Fibroblast of skin of left quadriceps (primary cell): ENCODE measurements around the gene EHBP1.
A peak's percentile ranks its signal among the peaks of the same experiment; 100 is the strongest.

Experiments used
- DNase-seq, 2 experiments: peaks; one replicate each; pipeline ENCODE4 v3.0.0-alpha.2; 2013; ENCODE audit warnings: low read depth in 2 of 2

The EHBP1 gene

DNA sequence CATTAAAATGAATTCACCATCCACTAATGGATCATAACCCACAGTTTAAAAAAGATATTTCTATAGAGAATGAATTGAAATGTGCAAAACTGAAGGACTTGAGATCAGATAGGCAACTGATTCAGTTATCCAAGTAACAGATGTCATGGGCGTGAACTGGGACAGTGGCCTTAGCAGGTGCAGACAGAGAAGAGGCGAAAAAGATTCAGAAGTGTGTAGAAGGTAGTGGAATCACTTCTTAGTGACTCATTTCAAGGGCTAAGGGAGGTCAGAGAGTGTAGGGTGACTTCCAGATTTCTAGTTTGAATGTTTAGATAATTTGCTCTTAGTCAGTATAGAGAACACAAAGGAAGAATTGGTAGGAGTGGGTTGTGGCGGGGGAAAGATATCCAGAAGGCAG lies 79.7 kb downstream of the EHBP1 start:
- DNase-seq, result no peak

DNA sequence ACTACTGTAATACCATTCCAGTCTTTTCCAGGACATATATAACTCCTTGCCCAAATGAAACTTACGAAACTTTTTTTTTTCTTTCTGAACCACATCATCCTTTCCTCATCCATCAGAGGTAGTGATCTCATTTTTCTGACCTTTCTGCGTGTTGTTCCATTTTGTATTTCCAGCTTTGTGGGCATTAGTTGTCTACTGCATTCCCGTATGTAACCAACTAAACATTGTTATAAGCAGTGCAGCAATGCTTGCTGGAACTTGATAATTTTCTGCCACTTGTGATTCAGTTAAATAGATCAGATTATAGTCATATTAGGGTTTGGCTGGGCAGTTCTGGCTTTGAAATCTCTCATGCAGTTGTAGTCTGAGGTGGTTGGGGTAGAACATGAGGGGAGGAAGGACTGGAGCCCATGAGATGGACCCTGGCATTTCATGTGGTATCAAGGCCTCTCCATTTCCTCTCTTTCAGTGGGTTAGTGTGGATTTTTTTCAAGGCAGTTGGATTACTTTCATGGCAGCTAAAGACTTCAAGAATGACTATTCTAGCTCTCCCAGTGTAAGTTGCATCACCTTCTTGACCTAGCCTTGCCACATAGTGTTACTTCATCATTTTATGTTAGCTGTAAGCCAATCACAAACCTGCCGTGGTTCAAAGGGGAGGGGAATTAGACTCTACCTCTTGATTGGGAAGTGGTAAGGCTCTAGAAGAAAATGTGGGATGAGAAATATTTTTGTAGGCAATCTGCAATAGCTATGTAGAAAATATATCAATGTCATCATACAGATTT lies 80.5 kb downstream of the EHBP1 start:
- no peak for DNase-seq

DNA sequence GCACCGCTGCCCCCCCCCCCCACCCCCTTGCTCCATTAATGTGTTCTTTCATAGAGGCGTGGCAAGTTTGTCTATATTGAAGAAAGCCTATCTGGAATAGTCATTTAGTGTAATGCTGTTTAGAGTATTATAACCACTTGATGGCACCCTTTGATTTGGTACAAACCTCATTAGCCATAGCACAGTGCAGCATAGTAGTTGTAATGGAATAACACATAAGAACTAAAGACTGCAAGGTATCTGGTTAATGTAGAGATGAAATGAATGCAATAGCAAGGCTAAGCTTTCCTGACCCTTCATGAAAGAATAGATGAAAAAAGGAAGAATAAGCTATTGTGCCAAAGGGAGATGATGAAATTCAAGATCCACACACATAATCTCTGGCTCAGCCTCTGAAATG lies 81.9 kb downstream of the EHBP1 start:
- DNase-seq, result no peak

DNA sequence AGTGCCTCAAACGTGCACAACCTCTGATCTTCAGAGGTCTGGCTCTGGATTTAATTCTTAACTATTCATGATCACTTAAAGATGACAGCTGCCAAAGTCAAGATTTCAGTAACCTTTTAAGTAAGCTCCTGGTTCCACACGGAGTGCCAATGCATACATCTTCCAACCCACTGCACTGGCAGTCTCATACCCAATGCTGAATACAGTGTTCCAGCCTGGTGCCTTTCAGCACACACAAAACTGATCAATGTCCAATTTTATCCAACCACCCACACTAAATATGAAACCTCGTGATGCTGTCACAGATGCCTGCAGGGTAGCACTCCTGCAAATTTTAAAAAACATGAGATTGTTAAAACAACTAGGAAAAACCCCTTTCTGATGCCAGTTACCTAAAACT lies 84.0 kb downstream of the EHBP1 start:
- DNase-seq, result no peak

DNA sequence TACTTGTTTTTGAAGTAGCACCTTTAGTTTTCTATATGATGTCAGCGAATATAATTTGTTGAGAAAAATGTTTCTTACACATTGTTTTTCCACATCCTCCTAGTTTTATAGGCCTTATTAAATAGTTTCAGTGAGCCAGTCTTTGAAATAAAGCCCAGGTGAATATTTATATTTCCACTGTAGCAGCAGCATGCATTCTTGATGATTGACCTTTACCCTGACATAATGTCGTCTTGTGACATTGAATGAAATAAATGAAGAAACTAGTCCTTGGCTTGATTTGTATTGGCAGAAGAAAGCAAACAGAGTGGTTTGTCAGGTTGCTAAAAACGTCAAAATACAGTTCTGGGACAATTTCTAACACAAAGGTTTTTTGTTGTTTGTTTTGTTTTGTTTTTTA lies 84.4 kb downstream of the EHBP1 start:
- no peak for DNase-seq

DNA sequence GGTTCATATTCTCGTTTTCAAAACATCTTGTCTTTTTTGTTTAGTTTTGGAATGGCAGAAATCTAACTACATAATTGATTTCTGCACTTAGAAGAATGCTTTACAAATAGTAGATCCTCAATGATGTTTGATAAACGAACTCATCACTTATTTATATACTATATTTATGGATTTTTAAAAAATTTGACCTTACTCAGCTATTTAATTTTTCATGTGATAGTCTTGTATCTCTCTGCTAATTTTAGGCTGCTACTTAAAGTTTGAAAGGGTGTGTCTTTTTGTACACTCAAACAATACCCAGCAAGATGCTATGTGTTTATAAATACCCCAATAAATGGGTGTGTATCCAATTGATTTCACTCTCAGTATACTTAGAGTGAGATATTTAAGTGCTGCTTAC lies 86.9 kb downstream of the EHBP1 start:
- no peak for DNase-seq

DNA sequence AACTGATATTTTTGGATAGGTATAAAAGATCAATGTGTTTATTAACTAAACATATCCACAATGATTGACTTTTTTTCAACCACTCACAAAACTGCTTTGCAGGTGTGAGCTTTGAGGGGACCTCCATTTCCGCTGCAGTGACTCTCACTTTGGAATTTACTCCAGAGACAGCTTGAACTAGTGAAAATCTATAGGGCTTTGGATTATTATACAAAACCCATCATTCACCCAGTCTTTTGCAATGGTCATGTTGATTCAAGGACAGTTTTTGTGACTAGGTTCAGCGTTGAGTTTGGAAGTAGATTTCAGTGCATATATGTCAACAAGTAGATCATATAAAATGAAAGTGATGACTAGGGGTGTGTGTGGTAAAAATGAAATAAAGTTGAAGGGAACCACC lies 87.7 kb downstream of the EHBP1 start:
- DNase-seq, result no peak

DNA sequence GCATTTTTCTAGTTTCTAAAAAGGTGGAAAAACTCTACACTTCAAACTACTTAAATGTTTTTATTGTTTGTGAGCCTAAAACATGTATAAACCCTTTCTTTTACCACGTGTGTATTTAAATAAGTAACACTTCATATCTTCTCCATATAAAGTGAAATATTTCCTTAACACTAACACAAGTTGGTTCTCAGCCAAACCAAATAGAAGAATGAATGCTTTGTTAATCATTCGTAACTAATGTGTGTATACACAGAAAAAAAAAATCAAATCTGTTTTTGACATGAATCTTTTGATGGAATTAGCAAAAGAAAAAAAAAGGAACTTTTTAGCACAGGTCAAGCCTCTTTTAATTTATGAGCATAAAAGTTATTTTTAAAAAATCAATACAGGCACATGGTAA lies 89.3 kb downstream of the EHBP1 start:
- peak; percentile 40 to 46 for DNase-seq

DNA sequence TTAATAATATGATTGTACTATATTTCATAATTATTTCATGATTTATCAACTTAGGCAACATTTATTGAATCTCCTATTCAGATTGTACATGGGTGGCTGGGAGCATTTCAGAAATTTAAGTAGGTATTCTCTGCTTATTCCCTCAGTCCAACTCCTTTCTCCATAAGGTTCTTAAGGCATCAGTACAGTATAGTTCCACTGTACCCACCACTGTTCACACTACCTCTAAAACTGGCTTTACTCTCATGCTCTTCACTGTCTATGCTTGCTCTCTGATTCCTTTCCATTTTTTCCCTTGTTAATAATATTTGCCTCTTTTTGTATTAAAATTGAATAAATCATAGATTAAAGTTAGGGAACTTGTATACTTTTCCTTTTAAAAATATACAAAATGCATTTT lies 89.8 kb downstream of the EHBP1 start:
- no peak for DNase-seq

DNA sequence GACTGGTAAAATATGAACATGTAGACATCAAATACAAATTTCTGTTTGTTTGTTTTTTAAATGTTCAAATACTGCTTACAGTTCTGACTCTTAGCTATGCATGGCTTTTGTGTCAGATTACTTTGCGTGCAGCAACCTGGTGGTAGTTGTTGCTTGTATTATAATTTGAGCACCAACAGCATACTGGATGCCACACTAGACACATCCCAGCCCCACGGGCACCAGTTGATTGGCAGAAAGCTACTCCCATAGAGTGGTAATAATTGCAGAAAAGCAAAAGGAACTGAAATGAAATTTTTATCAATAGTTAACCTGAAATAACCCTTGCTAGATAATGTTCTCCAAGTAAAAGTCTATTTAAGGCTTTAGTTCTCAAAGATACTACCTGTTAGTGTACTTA lies 91.6 kb downstream of the EHBP1 start:
- no peak for DNase-seq

DNA sequence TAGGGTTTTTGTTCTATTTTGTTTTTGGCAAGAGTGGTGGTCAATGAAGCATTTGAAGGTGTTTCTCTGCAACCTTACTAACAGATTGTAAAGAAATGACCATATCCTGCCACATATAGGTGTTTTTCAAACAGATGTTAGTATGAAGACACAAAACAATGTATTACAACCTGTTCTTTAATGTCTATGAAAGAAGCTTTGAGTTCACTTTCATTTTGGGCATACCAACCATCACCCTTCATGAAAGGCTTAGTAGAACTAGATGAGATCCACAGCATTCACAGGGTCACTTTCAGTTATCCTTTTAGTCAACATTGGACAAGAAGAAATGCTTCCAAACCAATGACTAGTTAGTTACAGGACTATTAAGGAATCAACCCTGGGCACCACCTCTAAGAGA lies 95.1 kb downstream of the EHBP1 start:
- no peak for DNase-seq

DNA sequence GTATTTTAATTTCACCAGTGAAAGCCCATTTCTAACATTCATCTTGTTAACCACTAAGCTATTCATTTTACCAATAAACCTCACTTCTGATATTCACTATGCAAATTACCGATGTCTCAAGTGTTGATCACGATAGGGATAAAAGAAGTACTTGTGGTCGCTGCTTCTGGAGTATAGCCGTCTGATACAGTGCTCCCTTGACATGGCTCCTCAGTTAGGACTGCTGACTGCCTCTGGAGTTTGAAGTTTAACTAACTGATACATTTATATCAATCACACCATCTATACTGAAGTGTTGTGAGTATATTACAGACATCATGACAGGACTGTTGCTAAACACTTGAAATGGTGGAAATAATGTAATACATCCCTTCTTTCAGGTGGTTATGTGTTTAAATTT lies 95.6 kb downstream of the EHBP1 start:
- DNase-seq, result no peak

DNA sequence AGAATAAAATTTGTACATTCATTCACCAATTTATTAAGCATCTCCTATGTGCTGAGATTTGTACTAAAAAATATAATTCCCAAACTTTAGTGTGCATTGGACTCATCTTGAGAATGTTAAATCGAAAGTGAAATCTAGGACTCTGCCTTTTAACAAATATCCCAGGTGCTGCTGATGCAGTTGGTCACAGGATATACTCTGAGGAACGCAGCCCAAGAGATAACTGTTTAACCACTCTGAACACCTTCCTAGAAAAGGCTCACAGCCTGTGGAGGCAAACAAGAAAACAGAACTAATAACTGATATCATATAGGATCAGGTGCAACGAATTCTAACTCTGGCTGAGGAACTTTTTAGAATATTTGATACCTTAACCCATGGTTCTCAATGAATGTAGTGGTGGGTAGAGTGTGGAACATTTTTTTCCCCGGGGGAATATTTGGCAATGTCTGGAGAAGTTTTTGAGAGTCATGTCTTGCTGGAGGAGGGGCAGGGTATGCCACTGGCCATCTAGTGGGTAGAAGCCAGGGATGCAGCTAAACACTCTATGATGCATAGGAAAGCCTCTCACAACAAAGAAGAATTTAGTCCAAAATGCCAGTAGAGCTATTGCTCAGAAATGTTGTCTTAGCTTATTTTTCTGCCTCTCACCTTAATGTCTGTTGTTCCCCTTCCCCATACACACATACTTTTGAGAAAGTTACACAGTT lies 96.5 kb downstream of the EHBP1 start:
- no peak for DNase-seq

DNA sequence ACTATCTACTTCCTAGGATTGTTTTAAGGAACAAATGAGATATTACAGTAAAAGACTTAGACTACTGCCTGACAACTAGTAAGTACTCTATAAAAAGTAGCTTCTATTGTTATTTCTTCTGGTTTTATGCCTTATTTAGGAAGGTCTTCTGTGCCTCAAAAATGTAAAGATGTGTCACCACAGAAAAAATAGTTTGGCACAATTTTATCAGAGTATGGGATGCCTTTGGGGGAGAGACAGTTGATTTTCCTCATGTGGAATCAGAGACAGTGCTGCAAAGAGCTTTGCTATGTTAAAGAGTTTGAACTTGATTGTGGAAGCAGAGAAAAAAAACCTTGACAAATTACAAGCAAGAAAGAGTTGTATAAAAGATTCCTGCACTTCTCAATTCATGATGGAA lies 98.4 kb downstream of the EHBP1 start:
- DNase-seq, result no peak

DNA sequence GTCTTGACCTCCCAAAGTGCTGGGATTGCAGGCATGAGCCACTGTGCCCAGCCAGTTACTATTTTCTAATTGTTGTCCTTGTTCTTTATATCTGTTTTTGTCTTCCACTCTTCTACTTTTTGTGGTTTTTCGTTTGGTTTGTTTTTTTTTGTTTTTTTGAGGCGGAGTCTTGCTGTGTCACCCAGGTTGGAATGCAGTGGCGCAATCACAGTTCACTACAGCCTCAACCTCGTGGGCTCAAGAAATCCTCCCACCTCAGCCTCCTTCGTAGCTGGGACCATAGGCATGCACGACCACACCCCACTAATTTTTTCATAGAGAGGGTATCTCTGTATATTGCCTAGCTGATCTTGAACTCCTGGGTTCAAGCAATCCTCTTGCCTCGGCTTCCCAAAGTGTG lies 100.7 kb downstream of the EHBP1 start:
- no peak for DNase-seq

DNA sequence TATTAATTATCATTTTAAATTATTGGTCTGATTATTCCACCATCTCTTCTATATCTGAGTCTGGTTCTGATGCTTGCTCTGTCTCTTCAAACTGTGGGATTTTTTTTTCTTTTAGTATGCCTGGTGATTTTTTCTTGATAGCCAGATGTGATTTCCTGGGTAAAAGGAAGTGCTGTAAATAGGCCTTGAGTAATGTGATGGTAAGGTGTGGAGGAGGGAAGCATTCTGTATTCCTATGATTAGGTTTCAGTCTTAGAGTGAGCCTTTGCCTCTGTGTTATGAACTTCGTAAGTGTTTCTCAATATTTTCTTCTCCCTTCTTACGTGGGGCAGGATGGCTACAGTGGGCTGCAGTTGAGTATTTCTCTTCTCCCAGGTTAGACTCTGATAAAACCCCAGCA lies 103.0 kb downstream of the EHBP1 start:
- no peak for DNase-seq

DNA sequence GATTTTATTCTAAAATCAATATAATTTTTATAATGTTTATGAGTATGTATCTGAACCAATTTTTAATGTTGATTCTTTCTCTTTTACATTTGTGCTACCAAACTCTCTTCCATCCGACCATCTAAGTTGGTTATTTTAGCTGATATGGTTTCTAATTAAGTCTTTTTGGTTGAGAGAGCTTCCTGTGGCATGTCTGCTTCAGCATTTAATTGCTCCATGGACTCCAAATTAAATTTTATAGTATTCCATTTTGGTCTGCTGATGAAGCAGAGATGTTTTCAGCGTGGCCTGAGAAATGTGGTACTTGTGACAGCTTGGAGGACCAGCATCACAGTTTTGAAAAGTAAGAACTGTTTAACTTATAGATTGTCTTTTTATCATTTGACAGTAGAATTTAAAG lies 105.6 kb downstream of the EHBP1 start:
- DNase-seq, result no peak

DNA sequence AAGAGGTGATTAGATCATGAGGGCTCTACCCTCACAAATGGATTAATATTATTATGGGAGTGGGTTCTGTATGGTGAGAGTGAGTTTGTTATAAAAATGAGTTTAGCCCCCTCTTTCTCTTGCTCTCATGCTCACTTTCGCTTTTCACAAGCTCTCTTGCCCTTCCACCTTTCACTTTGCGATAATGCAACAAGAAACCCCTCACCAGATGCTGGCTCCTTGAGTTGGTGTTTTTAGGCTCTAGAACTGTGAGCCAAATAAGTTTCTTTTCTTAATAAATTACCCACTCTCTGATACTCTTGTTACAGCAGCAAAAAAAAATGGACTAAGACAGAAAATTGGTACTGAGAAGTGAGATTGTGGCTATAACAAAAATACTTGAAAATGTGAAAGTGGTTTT lies 106.5 kb downstream of the EHBP1 start:
- no peak for DNase-seq

DNA sequence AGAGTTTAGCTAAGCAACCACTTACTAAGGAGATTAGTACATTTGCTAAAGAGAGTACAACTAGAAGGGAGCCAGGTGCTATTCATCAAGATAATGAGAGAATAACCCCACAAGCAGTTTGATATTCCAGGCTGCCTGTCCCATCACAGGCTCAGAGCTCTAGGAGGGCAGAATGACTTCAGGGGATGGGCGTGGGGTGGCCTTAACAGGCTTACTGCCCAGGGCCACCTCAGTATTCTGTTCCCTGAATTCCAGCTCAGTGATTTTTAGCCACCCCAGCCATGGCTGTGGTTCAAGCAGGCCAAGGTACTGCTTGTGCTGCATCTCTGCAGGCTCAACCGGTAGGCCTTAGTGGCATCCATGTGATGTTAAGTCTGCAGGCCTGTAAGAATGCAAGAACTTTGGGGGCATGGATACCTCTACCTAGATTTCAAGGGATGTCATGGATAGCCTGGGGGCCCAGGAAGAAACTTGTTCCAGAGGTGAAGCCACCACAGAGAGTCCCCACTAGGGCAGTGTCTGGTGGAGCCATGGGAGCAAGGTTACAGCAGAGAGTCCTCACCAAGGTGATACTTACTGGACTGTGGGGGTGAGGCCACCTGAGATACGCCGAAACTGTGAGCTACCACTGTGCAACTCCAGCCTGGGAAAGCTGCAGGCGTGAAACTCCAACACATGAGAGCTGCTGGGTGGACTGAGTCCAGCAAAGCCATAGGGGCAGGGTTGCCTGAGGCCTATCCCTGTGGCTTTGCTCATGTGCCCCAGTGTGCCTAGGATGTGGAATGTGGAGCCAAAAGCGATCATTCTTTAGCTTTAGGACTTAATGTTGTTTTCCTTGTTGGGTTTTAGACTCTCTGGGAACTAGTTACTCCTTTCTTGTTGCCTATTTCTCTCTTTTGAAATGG lies 107.7 kb downstream of the EHBP1 start:
- DNase-seq, result no peak

DNA sequence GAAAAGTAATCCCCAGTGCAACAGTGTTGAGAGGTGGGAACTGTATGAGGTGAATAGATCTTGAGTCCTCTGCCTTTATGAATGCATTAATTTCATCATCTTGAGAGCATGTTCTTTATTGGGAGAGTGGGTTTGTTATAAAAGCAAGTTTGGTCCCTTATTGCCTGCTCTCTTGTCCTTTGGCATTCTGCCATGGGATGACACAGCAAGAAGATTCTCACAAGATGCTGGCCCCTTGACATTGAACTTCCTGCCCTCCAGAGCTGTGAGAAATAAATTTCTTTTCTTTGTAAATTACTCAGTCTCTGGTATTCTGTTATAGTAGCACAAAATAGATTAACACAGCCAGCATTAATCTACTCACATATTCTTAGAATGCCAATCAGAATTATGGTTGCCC lies 108.6 kb downstream of the EHBP1 start:
- DNase-seq, result peak; percentile 59 to 60

DNA sequence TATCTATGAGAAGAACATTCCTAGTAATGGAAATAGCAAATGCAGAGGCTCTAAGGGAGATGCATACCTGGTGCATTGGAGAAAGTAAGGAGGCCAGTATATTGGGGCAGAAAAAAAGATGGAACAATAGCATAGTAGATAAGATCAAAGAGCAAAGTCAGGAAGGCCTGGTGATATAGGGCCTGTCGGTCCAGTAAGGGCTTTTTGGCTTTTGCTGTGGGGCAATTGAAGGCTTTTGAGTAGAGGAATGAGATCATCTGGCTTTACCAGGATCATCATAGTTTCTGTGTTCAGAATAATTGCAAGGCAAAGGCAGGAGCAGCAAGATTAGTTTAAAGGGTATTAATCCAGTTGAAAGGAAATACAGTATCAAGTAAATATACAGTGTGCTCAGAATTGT lies 111.8 kb downstream of the EHBP1 start:
- DNase-seq, result no peak

DNA sequence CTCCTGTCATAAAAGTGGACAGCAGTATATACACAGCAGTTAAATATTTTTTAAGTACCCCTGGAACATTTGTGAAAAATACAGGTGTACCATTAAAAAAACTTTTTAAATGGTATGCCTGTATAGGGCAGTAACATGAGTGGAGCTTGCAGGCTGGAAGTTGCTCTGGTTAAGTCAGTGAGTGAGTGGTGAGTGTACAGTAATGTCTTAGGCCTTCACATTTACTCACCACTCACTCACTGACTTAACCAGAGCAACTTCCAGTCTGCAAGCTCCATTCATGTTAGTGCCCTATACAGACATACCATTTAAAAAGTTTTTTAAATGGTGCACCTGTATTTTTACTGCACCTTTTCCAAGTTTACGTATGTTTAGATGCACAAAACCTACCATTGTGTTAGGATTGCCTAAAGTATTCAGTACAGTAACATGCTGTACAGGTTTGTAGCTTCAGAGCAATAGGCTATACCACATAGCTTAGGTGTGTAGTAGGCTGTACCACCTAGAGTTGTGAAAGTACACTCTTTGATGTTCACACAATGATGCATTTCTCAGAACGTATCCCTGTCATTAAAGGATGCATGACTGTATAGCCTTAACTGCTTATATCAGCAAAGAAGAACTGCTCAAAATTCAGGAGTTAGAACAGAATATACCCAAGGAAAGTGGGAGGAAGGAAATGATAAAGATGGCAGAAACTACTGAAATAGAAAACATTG lies 112.6 kb downstream of the EHBP1 start:
- no peak for DNase-seq
